GM18951 (cell line): Measurements from ENCODE around the gene RABAC1.

Source experiments
- POLR2A ChIP-seq: IDR thresholded peaks from 4 replicates; pipeline ENCODE4 v1.6.1; 2011; ENCODE audit warnings: mild to moderate bottlenecking; ENCODE audit not compliant: insufficient read length, insufficient read depth; ENCODE audit errors: extremely low read depth
- in situ Hi-C: fragments of 300-500 bp; cut with MboI; formaldehyde crosslinking; loops from one replicate; pipeline ENCODE4 v1.12.0; 2022; ENCODE audit warnings: low sequenced_read_pairs, mixed read lengths, inconsistent platforms; ENCODE audit not compliant: unreplicated experiment

The RABAC1 gene

DNA sequence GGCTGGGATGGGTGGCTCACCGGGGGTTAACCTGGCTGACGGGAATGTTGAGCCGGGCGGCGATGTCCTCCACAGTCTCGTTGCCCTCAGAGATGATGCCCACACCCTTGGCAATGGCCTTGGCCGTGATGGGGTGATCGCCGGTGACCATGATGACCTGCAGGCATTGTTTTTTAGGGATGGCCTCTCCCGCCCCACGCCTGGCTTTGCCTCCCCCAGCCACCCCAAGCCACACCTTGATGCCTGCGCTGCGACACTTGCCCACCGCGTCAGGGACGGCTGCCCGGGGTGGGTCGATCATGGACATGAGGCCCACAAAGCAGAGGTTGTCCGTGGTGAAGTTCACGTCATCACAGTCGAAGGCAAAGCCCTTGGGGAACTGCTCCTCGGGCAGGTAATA is 18.8 kb upstream of the RABAC1 start:
- in situ Hi-C loops = no loop called here

DNA sequence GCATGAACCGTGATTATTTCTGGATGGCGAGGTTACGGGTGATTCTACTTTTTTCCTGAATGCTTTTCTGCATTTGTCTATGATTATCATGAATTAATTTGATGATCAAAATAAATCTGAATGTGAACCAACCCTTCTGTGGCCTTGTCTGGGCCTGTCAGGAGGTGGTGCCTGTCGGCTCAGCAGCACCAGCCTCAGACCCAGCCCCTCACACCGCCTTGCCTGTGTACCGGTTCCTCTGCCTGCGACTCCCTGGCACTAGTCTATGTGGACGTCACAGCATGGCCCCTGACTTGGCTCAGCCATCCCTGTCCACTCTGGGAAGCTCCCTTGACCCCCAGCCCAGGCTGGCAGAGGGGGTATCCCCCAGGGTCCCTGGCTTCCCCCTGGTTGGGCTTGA is 15.5 kb upstream of the RABAC1 start:
- in situ Hi-C loops = no loop called here
- no peak for TF ChIP-seq POLR2A

More for the DNA sequence above, 18.8 kb upstream of the RABAC1 start:
- no peak for TF ChIP-seq POLR2A

DNA sequence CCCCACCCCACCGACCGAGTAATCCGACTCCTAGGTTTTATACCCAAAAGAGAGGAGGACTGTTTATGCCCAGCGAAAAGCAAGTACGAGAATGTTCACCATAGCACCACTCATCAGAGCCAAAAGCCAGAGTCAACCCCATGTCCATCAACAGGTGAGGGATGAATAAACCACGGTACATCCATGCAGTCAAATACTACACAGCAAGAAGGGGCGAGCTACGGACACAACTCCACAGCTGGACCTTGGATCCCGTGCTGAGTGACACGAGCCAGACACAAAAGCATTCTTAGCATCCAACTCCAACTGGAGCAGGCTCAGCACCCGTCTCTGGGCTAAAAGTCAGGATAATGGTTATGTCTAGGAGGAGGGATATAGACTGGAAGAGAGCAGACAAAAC is 12.2 kb upstream of the RABAC1 start:
- in situ Hi-C loops = no loop called here
- no peak for TF ChIP-seq POLR2A

DNA sequence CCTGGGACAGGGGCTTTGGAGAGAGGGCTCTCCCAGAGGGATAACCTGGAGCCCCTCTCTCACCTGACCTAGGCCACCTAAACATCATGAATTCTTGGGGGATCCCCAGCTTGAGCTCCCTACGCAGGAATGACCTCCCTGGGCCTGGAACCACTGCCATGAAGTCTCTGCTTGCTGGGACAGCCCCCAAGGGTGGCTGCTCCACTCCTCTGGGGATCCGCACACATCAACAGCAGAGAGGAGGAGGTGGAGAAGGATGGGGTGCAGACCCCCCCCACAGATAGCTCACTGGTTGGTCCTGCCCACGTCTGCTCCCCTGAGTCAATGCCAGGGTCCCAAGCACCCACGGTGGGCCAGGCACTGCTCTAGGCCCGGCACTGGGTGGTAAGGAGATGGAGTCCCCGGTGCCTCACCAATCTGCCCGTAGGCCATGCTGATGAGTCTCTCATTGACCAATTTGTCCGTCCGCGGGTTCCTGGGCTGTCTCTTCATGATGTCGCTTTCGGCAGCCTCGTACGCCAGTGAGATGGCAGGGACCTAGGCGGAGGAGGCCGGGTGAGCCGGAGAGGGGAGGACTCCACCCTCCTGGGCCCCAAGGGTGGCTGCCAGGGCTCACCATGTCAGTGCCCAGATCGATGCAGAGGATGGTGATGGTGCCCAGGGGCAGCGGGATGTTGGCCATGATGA is 10.8 kb upstream of the RABAC1 start:
- in situ Hi-C loops = no loop called here
- no peak for TF ChIP-seq POLR2A

- TF ChIP-seq POLR2A = no peak
- in situ Hi-C loops = no loop called here
These were observed 9.9 kb upstream of the RABAC1 start for GRCh38 chr19:41968751-41969595.

DNA sequence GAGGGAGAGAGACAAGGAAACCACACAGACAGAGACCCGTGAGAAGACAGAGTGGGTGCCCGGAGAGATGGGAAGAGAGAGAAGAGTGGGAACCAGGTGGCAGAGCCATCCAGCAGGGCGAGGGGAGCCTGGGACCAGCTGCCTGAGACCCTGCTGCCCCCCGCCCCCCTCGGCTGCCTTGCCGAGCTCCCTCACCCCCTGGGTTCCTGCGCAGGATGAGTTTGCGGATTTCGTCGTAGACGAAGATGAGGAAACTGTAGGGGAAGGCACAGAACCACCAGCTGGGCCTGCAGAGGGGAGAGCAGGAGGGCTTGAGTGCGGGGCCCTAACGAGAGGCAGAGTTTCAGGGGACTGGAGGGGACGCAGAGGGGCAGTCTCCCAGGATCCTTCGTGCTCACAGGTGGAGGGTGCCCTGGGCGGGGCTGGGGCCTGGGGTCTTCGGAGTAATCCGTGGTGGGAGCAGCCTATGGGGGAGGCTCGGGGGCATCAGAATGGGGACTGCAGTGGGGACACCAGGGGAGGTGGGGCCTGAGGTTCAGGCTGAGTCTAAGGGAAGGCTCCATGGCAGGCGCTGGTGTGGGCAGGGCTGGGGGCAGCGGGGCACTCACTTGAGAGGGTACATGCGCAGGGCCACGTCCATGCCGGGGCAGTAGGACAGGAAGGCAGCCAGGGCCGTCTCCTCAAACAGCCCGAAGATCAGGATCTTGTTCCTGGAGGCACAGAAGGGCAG is 8.1 kb upstream of the RABAC1 start:
- TF ChIP-seq POLR2A = no peak
- in situ Hi-C loops = no loop called here

DNA sequence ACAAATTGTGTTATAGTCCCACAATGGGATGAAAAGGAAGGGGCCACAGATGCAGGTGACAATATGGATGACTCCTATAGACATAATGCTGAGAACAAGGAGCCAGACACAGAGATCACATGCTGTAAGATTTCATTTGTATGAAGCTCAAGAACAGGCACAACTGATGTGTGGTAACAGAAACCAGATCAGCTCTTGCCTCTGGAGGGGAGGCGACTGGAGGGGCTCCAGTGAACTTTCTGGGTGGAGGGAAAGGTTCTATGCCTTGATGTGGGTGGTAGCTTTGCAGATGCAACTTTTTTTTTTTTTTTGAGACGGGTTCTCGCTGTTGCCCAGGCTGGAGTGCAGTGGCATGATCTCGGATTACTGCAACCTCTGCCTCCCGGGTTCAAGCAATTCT is 6.0 kb upstream of the RABAC1 start:
- in situ Hi-C loops = no loop called here

DNA sequence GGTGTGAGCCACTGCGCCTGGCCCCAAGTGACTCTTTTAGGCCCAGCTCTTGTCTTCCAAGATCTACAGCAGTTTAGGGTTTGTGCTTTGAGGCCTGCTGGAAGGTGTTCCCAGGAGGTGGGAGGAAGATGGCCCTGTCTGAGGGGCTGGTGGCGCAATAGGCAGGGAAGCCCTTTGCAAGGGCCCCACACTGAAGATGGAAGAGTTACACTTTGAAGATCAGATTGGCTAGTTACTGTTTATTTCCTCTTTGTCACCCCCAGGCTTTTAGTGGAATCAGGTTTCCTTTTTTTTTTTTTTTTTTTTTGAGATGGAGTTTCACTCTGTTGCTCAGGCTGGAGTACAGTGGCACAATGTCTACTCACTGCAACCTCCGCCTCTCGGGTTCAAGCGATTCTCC is 1.9 kb upstream of the RABAC1 start:
- no peak for TF ChIP-seq POLR2A

More for the DNA sequence above, 6.0 kb upstream of the RABAC1 start:
- no peak for TF ChIP-seq POLR2A

DNA sequence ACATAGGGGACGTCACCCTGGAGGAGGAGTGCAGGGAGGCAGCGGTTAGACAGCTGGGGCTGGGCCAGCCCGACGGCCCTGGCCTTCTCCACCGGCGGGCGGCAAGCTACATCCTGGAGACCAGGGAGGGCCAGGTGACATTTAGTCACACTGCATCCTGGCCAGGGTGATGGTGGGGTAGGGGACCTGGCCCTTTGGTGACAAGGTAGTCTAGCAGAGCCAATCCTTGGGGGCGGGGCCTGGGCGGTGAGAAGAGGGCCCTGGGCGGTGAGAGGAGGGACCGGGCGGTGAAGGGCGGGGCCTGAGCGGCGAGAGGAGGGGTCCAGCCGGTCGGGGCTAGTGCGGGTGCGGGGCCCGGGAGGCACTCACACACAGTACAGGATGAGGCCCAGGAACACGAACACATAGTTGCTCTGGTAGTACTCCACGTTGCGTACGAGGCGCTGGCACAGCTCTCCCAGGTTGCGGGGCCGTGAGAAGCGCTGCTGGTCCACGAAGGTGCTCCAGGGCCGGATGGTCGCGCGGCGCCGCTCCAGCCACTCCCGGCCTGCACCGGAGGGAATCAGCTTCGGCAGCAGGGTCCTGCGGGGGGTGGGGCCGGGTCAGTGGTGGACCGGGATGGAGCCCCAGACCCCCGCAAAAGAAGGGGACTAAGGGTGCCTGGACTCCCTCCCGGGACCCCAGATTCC is 610 bp downstream of the RABAC1 start:
- in situ Hi-C loops = no loop called here
- peak; percentile 36 for TF ChIP-seq POLR2A

More for the DNA sequence above, 1.9 kb upstream of the RABAC1 start:
- in situ Hi-C loops = no loop called here

GRCh38 chr19:41957838-41958366 is 1.2 kb downstream of the RABAC1 start:
- TF ChIP-seq POLR2A = no peak
- in situ Hi-C loops = no loop called here

GRCh38 chr19:41957161-41957837 is 1.8 kb downstream of the RABAC1 start:
- in situ Hi-C loops = no loop called here
- no peak for TF ChIP-seq POLR2A

- no peak for TF ChIP-seq POLR2A
These were observed 2.5 kb downstream of the RABAC1 start for GRCh38 chr19:41956621-41957020.

More at GRCh38 chr19:41956621-41957020, 2.5 kb downstream of the RABAC1 start:
- in situ Hi-C loops = no loop called here
